Choroid plexus epithelial cell (primary cell): ENCODE data around the gene CA5B.

Source experiments
- DNase-seq: peaks from one replicate; pipeline ENCODE4 v3.0.0-alpha.2; 2010; ENCODE audit warnings: low read depth
- H3K4me3 ChIP-seq: 2 replicates; pipeline ENCODE4 v1.5.1; 2011; ENCODE audit warnings: low read depth, mild to moderate bottlenecking, control low read depth, low read length, moderate library complexity
- TF ChIP-seq, protein P1 (sequence below): conservative IDR thresholded peaks from 2 replicates; pipeline ENCODE4 v1.5.1; 2011; ENCODE audit warnings: low read depth, mild to moderate bottlenecking, control low read depth, inconsistent platforms, low read length, moderate library complexity

Gene CA5B

DNA sequence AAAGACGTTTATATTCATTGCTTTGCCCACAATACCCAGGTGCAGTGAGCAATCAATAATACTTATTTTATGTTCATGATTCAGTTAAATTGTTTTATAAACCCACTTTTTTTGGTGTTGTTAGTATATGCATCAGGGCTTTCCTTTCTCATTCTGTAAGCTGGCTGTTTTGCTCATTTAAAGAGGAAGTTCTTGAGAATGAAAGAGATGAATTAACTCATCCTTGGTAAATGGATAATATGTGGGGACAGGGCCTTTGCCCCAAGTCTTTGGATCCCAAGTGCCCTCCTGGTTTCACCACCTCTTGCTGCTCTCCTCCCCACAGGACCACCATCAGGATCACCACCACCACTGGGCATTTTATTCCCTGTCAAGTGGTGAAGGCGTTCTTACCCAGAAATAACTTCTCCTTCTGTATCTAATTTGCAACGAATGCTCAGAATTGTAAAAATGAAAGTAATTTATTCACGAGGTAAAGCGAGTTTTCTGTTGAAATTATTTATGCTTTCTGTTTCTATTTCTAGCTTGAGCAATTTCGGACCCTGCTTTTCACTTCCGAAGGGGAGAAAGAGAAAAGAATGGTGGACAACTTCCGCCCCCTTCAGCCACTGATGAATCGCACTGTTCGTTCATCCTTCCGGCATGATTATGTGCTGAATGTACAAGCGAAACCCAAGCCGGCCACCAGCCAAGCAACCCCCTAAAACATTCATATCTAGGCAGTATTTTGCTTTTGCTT is 44.1 kb downstream of the CA5B start:
- H3K4me3 ChIP-seq, result no peak overlapping the region
- no peak for DNase-seq
- TF ChIP-seq, protein P1, sequence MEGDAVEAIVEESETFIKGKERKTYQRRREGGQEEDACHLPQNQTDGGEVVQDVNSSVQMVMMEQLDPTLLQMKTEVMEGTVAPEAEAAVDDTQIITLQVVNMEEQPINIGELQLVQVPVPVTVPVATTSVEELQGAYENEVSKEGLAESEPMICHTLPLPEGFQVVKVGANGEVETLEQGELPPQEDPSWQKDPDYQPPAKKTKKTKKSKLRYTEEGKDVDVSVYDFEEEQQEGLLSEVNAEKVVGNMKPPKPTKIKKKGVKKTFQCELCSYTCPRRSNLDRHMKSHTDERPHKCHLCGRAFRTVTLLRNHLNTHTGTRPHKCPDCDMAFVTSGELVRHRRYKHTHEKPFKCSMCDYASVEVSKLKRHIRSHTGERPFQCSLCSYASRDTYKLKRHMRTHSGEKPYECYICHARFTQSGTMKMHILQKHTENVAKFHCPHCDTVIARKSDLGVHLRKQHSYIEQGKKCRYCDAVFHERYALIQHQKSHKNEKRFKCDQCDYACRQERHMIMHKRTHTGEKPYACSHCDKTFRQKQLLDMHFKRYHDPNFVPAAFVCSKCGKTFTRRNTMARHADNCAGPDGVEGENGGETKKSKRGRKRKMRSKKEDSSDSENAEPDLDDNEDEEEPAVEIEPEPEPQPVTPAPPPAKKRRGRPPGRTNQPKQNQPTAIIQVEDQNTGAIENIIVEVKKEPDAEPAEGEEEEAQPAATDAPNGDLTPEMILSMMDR, result no peak

DNA sequence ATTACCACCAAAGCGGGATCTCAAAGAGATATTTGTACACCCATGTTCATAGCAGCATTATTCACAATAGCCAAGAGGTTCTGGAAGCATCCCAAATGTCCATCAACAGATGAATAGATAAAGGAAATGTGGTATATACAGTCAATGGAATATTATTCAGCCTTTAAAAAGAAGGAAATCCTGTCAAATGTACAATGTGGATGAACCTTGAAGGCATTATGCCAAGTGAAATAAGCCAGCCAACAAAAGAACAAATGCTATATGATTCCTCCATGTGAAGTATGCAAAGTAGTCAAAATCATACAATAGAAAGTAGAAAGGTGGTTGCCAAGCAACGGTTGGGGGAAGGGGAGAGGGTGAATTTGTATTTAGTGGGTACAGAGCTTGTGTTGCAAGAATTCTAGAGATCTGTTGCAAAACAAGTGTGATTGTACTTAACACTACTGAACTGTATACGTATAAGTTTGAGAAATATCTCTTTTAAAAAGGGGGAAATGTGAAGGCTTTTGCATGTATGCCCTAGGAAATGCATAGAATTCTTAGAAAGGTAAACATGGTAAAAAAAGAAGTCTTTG is 47.2 kb downstream of the CA5B start:
- TF ChIP-seq, protein P1, result no peak
- DNase-seq, result no peak
- no peak overlapping the region for H3K4me3 ChIP-seq

GRCh38 chrX:15786915-15787314 is 48.8 kb downstream of the CA5B start:
- TF ChIP-seq, protein P1, result no peak
- no peak overlapping the region for H3K4me3 ChIP-seq
- DNase-seq, result no peak

- DNase-seq, result peak; percentile 75
- peak within 1 kb of the TSS; percentile 82 for H3K4me3 ChIP-seq
- TF ChIP-seq, protein P1, result no peak
These were observed 52.1 kb downstream of the CA5B start, which contains the start of gene ZRSR2 for GRCh38 chrX:15789979-15790768. Gene ZRSR2, plus strand, starts transcription at chrX:15790484. Its CDS starts 12 bp downstream, at chrX:15790496.

GRCh38 chrX:15790769-15791290 is 52.8 kb downstream of the CA5B start:
- H3K4me3 ChIP-seq, result peak overlapping the region; percentile 82
- TF ChIP-seq, protein P1, result no peak
- peak; percentile 17 for DNase-seq

- TF ChIP-seq, protein P1, result no peak
- no peak for DNase-seq
- H3K4me3 ChIP-seq, result no peak overlapping the region
These were observed 59.6 kb downstream of the CA5B start for GRCh38 chrX:15797707-15798106.
